WTC11 (cell line): ENCODE measurements around the gene FRMD4A. TPM values are rescaled to one million over a fixed set of nuclear protein-coding genes. Genes with fewer than 3 reads are reported as not detected.

Experiments used
- ATAC-seq: fragments of 200-7000 bp; cut with Tn5 transposase; 2 replicates; pipeline ENCODE4 v1.10.0; 2021; ENCODE audit warnings: mild to moderate bottlenecking, moderate library complexity
- CTCF ChIA-PET: fragments of 300-600 bp; sonication (Branson Sonifier 250); formaldehyde crosslinking; loops from one replicate; lab custom pipeline; 2021; ENCODE audit warnings: antibody characterized with exemption; lab: Charles Lee
- POLR2A ChIA-PET: fragments of 350-600 bp; sonication (Branson Sonifier 250); formaldehyde crosslinking; loops from one replicate; lab custom pipeline; 2021; ENCODE audit warnings: antibody characterized with exemption; lab: Charles Lee
- DNase-seq: peaks from one replicate; pipeline ENCODE4 v3.0.0; 2021; ENCODE audit warnings: low spot score
- H3K27ac Mint-ChIP-seq: 2 replicates; pipeline ENCODE4 v1.8.0; 2021; ENCODE audit warnings: mixed read lengths
- H3K27me3 Mint-ChIP-seq: 2 replicates; pipeline ENCODE4 v1.8.0; 2021; ENCODE audit warnings: low read depth, mild to moderate bottlenecking, moderate library complexity, mixed read lengths
- H3K36me3 Mint-ChIP-seq: 2 replicates; pipeline ENCODE4 v1.8.0; 2021; ENCODE audit warnings: mixed read lengths
- H3K4me1 Mint-ChIP-seq: 2 replicates; pipeline ENCODE4 v1.8.0; 2022; ENCODE audit warnings: mixed read lengths
- H3K4me3 Mint-ChIP-seq: 2 replicates; pipeline ENCODE4 v1.8.0; 2021; ENCODE audit warnings: mild to moderate bottlenecking, moderate library complexity, mixed read lengths
- H3K9me3 Mint-ChIP-seq: 2 replicates; pipeline ENCODE4 v1.8.0; 2021; ENCODE audit warnings: mixed read lengths
- ARID4B ChIP-seq: sonication (generic); formaldehyde crosslinking; IDR thresholded peaks from 2 replicates; pipeline ENCODE4 v1.8.0; 2023; ENCODE audit warnings: missing genetic modification reagents, mild to moderate bottlenecking, borderline replicate concordance
- ATF6 ChIP-seq: sonication (generic); formaldehyde crosslinking; IDR thresholded peaks from 2 replicates; pipeline ENCODE4 v1.8.1; 2023; ENCODE audit warnings: mild to moderate bottlenecking, missing genetic modification reagents
- E2F4 ChIP-seq: sonication (generic); formaldehyde crosslinking; IDR thresholded peaks from 2 replicates; pipeline ENCODE4 v1.8.1; 2022; ENCODE audit warnings: low read depth, mild to moderate bottlenecking, moderate library complexity, missing genetic modification reagents, borderline replicate concordance
- ESRRA ChIP-seq: sonication (generic); formaldehyde crosslinking; IDR thresholded peaks from 2 replicates; pipeline ENCODE4 v1.8.1; 2022; ENCODE audit warnings: mild to moderate bottlenecking, missing genetic modification reagents, borderline replicate concordance
- ETV6 ChIP-seq: sonication (generic); formaldehyde crosslinking; IDR thresholded peaks from 2 replicates; pipeline ENCODE4 v1.8.1; 2022; ENCODE audit warnings: mild to moderate bottlenecking, missing genetic modification reagents
- FOXK1 ChIP-seq: sonication (generic); formaldehyde crosslinking; IDR thresholded peaks from 2 replicates; pipeline ENCODE4 v1.8.0; 2022; ENCODE audit warnings: mild to moderate bottlenecking, moderate library complexity, missing genetic modification reagents
- HMGA2 ChIP-seq: fragments of 250-450 bp; sonication (Bioruptor Pico); IDR thresholded peaks from 2 replicates; pipeline ENCODE4 v1.4.0; 2021; ENCODE audit warnings: mild to moderate bottlenecking, moderate library complexity
- RELA ChIP-seq: sonication (generic); formaldehyde crosslinking; IDR thresholded peaks from 2 replicates; pipeline ENCODE4 v1.8.1; 2022; ENCODE audit warnings: missing genetic modification reagents, mild to moderate bottlenecking, borderline replicate concordance
- ZNF317 ChIP-seq: sonication (generic); formaldehyde crosslinking; IDR thresholded peaks from 2 replicates; pipeline ENCODE4 v1.8.1; 2023; ENCODE audit warnings: low read depth, mild to moderate bottlenecking, moderate library complexity, missing genetic modification reagents, borderline replicate concordance
- total RNA-seq: library from RNA; stranded (reverse); gene quantifications from 3 replicates; pipeline ENCODE4 v1.2.3, GENCODE V29; 2021
- TF ChIP-seq, protein P1 (sequence below): sonication (generic); formaldehyde crosslinking; IDR thresholded peaks from 2 replicates; pipeline ENCODE4 v1.8.1; 2022; ENCODE audit warnings: mild to moderate bottlenecking, moderate library complexity, missing genetic modification reagents
- TF ChIP-seq, protein P2 (sequence below): sonication (generic); formaldehyde crosslinking; IDR thresholded peaks from 2 replicates; pipeline ENCODE4 v1.8.0; 2023; ENCODE audit warnings: mild to moderate bottlenecking, missing genetic modification reagents
- TF ChIP-seq, protein P3 (sequence below): fragments of 250-450 bp; sonication (Bioruptor Pico); IDR thresholded peaks from 2 replicates; pipeline ENCODE4 v1.9.0; 2021; ENCODE audit warnings: mild to moderate bottlenecking
- TF ChIP-seq, protein P4 (sequence below): sonication (generic); formaldehyde crosslinking; IDR thresholded peaks from 2 replicates; pipeline ENCODE4 v1.8.1; 2023; ENCODE audit warnings: mild to moderate bottlenecking, moderate library complexity, missing genetic modification reagents

Gene FRMD4A
- total RNA-seq, 1 experiment from 2014 or later: 35.5 TPM

DNA sequence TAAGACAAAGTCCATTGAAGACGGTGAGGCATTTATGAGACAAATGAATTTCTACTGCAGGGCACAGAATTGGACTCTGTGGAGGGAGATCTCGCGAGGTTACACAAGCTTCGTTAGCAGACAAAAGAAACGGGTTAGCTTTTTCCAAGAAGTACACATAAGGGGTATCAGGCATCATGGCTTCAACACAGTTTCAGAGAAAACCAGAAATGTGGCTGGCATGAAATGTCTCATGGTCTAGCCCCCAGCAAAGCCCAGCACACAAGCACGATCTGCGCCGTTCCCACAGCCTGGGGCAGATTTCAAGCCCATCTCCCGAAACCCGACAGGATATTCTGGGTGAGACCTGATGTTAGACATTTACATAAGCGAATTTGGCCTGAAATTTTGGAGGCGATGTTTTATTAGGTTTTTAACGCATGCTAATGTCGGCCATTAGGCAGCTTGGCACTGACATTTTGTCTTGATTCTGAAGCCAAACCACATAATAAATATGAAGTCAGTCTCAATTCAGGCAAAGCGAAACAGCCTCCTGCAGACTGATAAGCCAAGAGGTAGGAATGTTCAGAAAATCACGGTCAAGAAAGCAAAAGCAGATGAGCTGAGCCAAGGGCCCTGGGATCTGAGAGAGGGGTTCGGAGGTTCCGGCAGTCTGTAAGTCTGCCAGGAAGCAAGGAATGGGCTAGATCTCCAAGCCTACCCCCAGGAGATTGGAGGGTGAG is 503.5 kb downstream of the FRMD4A start:
- H3K27ac Mint-ChIP-seq: peak overlapping the region; percentile 81
- peak; percentile 7 for ATAC-seq
- H3K4me3 Mint-ChIP-seq: no peak overlapping the region
- DNase-seq: no peak
- POLR2A ChIA-PET: no interaction called here
- H3K9me3 Mint-ChIP-seq: peaks cover 3% of the 10 kb centered on the region
- TF ChIP-seq ETV6 (no peak), FOXK1 (CRISPR knock-in tag) (no peak), HMGA2 (CRISPR knock-in tag) (no peak), ATF6 (no peak), ZNF317 (CRISPR knock-in tag) (no peak), ESRRA (CRISPR knock-in tag) (no peak), RELA (CRISPR knock-in tag) (no peak)
- TF ChIP-seq, protein P1, sequence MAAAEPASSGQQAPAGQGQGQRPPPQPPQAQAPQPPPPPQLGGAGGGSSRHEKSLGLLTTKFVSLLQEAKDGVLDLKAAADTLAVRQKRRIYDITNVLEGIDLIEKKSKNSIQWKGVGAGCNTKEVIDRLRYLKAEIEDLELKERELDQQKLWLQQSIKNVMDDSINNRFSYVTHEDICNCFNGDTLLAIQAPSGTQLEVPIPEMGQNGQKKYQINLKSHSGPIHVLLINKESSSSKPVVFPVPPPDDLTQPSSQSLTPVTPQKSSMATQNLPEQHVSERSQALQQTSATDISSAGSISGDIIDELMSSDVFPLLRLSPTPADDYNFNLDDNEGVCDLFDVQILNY (CRISPR knock-in tag): no peak
- TF ChIP-seq, protein P2, sequence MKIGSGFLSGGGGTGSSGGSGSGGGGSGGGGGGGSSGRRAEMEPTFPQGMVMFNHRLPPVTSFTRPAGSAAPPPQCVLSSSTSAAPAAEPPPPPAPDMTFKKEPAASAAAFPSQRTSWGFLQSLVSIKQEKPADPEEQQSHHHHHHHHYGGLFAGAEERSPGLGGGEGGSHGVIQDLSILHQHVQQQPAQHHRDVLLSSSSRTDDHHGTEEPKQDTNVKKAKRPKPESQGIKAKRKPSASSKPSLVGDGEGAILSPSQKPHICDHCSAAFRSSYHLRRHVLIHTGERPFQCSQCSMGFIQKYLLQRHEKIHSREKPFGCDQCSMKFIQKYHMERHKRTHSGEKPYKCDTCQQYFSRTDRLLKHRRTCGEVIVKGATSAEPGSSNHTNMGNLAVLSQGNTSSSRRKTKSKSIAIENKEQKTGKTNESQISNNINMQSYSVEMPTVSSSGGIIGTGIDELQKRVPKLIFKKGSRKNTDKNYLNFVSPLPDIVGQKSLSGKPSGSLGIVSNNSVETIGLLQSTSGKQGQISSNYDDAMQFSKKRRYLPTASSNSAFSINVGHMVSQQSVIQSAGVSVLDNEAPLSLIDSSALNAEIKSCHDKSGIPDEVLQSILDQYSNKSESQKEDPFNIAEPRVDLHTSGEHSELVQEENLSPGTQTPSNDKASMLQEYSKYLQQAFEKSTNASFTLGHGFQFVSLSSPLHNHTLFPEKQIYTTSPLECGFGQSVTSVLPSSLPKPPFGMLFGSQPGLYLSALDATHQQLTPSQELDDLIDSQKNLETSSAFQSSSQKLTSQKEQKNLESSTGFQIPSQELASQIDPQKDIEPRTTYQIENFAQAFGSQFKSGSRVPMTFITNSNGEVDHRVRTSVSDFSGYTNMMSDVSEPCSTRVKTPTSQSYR (CRISPR knock-in tag): no peak
- TF ChIP-seq, protein P3, sequence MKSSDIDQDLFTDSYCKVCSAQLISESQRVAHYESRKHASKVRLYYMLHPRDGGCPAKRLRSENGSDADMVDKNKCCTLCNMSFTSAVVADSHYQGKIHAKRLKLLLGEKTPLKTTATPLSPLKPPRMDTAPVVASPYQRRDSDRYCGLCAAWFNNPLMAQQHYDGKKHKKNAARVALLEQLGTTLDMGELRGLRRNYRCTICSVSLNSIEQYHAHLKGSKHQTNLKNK (CRISPR knock-in tag): no peak
- H3K4me1 Mint-ChIP-seq: peaks cover 64% of the 10 kb centered on the region
- no peaks in the 10 kb centered on the region for H3K36me3 Mint-ChIP-seq
- no peaks in the 10 kb centered on the region for H3K27me3 Mint-ChIP-seq
- CTCF ChIA-PET: interaction anchor here (1.2 to 2.3 kb wide), 2 partner anchors 15 to 291 kb away, joined by 3 to 5 read pairs; no protein-coding TSS in a partner anchor

- DNase-seq: no peak
- no peaks in the 10 kb centered on the region for H3K36me3 Mint-ChIP-seq
- H3K27me3 Mint-ChIP-seq: no peaks in the 10 kb centered on the region; the same call in 1 of the 2 replicates
- peaks cover 1% of the 10 kb centered on the region for H3K9me3 Mint-ChIP-seq
- CTCF ChIA-PET: interaction anchor here (1.0 kb wide), 1 partner anchor 11 kb away, joined by 3 read pairs; no protein-coding TSS in a partner anchor
- no peak overlapping the region for H3K4me3 Mint-ChIP-seq
- no peak for ATAC-seq
- H3K27ac Mint-ChIP-seq: peak overlapping the region; percentile 1; the same call in 1 of the 2 replicates
- POLR2A ChIA-PET: interaction anchor here (0.7 kb wide), 1 partner anchor 23 kb away, joined by 3 read pairs; no protein-coding TSS in a partner anchor
- no peak for TF ChIP-seq ARID4B
- TF ChIP-seq E2F4 (CRISPR knock-in tag): no peak
- TF ChIP-seq, protein P4, sequence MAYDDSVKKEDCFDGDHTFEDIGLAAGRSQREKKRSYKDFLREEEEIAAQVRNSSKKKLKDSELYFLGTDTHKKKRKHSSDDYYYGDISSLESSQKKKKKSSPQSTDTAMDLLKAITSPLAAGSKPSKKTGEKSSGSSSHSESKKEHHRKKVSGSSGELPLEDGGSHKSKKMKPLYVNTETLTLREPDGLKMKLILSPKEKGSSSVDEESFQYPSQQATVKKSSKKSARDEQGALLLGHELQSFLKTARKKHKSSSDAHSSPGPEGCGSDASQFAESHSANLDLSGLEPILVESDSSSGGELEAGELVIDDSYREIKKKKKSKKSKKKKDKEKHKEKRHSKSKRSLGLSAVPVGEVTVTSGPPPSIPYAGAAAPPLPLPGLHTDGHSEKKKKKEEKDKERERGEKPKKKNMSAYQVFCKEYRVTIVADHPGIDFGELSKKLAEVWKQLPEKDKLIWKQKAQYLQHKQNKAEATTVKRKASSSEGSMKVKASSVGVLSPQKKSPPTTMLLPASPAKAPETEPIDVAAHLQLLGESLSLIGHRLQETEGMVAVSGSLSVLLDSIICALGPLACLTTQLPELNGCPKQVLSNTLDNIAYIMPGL: no peak
- peaks cover 79% of the 10 kb centered on the region for H3K4me1 Mint-ChIP-seq
Measured at GRCh38 chr10:13823709-13824405, 506.9 kb downstream of the FRMD4A start.
